NCI-H187 treated with DMSO at 0.1 percent for 48 hours (cell line): ENCODE results near the gene SLC6A3.
"Not testable (repeated sequence)": the region's sequence is repeated elsewhere in the genome, so short reads cannot be mapped to it uniquely, and the experiment has no call there.

Experiments used
- DNase-seq: peaks from one replicate; lab custom pipeline; 2025; lab: John Stamatoyannopoulos, UW

Gene SLC6A3

DNA sequence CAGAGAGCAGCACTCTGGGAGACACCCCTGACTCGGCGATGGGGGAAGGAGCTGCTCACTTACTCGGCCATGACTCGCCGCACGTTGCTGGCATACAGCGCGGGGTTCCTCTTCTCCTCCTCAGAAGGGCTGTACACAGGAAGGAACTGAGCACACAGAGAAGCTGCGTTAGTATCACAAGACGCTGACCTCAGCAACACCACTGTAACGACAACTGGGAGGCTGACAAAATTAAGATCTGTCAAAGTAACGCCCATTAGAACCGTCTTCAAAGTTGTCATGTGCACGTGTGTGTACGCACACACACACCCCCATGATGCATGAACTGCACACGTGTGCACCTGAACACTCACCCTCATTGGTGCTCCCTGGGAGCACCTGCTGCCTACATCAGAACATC is 32.1 kb upstream of the SLC6A3 start:
- no peak for DNase-seq

DNA sequence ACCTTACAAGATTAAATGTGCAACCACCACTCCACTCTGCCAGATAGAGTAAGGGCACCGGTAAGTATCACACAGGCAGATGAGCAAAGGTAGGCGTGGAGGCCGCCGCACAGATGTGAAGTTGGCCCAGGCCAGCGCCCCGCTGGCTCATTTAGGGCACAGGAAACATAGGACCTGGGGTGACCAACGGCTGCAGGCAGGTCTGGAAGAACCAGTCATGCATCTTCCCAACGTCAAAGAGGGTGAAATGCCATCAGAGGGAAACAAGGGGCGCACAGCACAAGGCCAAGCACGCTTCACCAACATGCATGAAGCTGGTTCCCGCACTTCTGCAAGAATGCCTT is 31.7 kb upstream of the SLC6A3 start:
- DNase-seq: no peak

DNA sequence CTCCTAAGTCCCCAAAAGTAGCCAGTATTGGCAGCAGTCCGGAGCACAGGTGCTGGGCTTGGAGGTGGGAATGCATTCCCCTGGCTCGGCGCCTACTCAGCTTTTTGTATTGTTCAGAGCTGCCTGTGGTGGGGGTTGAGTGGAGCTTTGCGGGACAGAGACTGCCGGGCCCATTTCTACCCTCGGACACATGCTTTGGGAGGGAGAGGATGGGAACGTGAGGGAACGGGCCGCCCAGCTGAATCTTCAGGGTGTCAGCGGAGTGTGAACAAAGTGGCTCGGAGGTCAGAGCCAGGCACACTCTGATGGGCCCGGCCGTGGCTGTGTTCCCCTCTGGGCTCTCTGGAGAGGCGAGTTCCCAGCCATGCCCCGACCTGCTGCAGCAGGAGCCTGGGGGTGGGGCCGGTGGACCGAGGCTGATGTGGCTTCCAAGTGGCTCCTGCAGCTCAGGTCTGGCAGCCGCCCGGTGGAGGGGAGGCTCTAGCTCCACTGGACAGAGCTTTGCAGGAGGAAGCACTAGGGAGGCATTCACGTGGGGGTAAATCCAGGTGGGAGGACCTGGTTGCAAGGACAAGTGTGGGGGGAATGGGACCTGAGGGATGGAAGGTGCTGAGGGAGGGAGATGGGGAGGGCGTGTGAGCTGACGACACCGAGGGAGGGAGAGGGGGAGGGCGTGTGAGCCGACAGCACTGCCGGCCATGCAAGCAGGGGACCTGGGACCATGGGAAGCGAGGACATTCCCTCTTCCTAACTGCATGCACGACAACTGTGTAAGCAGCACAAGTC is 31.1 kb upstream of the SLC6A3 start:
- no peak for DNase-seq

DNA sequence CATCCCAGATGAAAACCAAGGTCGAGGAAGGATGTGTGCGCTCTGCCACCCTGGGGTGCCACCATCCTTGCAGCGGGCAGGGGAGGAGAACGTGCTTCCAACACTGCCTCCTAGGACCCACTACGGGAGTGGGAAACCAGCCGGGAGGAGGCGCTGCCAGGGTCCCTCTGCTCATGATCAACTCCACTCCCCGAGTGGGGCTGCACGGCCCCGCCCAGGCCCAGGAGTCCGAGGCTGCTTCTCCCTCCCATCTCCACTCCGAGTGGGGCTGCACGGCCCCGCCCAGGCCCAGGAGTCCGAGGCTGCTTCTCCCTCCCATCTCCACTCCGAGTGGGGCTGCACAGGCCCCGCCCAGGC is 30.3 kb upstream of the SLC6A3 start:
- DNase-seq: not testable (repeated sequence)

DNA sequence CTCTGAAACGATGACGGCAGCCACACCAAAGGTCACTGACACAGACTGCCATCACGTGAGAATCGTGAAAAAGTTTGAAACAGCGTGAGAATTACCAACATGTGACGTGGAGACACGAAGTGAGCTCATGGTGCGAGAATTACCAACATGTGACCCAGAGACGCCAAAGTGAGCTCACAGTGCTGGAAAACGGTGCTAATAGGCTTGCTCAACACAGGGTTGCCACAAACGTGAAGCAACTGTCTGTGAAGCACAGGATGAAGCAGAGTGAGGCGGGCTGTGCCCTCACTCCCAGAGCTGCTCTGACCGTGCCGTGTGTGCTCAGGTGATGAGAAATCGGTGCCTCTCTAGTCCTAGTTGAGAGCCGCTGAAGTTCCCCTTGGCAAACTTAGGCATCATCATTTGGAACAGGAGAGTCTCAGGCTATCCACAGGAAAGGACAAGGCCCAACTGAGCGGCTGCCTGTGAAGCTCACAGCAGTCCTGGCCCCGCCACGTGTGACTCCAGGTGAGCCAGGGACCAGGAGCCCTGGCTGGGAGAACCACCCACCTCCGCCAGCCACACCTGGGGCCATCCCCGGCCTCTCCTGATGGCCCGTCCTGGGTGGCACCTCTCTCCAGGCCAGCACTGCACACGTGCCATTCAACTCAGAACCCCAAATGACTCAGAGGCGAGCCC is 29.8 kb upstream of the SLC6A3 start:
- no peak for DNase-seq

DNA sequence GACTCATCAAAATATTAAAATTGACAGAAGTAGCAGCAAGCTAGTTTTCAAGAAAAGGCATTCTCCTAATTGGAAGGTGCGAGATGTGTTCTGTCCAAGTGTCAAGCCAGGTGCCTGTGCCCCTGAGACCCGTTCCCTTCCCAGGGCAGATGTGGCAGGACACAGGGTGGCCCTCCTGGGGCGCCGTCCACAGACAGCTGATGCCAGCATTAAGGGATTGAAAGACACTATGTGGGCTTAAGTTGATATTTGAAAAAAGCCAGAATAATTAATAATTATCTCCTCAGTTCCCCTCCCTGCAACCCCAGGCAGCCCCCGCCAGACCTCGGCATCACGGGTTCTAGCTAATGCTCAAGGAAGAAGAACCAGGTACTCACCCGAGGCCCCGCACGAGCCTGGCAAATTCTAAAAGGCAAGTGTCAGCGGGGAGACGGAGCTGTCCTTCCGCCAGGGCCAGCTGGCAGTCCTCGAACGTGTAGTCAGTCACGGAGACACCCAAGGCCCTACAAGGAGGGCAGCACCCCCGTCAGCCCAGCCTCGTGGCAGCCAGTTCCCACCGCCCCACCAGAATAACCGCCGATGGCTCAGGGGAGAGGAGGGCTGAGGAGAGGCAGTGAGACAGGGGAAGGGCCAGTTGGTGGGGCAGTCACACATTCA is 29.1 kb upstream of the SLC6A3 start:
- no peak for DNase-seq

DNA sequence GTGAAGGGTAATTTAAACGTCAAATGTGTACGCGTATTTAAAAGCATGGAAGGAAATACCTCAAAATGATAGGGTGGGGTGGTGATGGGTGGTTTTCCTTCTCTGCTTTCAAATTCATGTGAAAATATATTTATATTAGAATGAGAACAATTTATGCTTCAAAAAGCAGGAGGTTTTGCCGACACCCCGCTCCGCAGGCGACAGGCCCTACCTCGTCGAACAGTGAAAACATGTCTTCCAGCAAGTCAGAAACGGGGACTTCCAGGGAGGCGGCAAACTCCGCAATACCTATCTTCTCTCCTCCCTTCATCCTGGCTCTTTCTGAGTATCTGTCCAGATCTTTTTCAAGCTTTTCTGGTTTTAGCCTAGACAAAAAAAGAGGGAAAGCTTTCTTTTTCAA is 28.5 kb upstream of the SLC6A3 start:
- no peak for DNase-seq

DNA sequence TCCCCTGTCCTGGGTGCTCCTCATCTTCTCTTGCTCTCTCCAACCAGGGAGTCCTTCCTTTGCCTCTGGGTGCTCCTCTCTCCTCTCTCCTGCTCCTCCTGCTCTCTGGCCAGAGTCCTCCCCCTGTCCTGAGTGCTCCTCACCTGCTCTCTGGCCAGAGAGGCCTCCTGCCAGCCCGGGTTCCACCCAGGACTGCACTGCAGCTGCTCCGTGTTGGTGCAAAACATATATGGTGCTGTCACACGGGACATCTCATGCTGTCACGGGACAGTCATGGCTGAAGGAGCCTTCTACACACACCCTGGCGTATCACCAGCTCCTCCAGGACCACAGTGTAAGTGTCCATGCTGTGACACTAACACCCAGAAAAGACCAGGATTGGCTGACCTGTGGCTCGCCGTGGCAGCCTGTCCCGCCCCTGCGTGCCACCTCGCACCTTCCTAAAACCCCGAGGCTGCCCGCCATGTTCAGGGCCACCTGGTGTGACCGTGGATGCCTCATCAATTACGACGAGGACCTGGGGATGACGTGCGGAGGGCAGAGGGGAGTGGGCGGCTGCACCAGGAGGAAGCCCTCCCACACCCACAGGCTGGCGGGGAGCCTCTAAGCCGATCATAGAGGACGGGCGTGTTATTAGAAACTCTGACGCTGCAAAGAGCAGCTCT is 27.9 kb upstream of the SLC6A3 start:
- no peak for DNase-seq

DNA sequence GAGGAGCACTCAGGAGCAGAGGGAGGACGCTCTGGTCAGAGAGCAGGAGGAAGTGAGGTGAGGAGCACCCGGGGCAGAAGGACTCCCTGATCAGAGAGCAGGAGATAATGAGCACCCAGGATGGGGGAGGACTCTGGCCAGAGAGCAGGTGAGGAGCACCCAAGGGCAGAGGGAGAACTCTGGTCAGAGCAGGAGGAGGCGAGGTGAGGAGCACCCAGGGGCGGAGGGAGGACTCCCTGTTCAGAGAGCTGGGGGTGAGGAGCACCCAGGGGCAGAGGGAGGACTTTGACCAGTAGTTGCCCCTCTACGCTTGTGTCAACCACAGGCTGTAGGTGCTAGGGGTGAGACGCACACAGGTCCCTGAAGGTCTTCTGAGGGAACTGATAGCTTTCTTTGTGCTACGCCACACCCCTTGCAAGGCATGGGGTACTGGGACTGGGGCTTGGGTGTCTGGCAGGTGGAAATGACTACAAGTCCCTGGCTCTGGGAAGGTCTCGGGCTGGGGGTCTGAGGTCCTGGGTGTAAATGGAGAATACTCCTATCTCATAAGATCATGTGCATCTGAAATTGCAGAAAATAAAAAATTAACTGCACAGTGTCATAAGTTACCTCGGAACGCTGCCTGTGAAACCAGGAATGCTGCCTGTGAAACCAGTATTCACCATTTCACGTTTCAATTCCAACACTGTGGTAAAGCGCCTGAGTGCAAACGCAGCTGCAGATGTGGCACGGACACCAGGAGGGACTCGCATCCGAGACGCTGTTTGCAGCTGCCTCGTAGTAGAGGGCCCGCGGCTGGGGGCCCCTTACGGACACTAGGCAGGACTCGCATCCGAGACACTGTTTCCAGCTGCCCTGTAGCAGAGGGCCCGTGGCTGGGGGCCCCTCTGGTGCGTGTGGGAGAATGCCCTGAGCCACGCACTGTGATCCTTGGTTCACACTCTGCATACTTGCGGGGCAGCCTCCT is 27.0 kb upstream of the SLC6A3 start:
- no peak for DNase-seq

DNA sequence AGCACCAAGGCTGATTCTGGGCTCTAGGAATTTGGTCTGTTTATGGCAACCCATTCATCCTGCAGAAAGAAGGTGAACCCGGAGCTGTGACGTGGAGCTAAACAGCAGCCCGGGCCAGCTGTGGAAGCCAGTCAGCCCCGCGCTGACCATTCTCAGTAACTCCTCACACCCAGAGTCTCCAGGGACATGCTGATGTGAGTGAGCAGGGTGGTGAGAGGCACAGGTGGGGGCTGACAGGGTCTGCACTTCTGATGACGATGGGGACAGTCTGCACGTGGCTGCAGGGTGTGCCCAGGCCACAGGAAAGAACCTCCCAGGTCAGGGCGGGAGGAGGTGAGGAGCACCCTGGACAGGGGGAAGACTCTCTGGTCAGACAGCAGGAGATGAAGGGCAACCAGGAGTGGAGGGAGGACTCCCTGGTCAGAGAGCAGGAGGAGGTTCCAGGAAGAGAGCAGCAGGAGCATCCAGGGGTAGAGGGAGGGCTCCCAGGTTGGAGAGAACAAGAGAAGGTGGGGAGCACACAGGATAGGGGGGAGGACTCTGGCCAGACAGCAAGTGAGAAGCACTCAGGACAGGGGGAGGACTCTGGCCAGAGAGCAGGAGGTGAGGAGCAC is 26.1 kb upstream of the SLC6A3 start:
- DNase-seq: no peak

DNA sequence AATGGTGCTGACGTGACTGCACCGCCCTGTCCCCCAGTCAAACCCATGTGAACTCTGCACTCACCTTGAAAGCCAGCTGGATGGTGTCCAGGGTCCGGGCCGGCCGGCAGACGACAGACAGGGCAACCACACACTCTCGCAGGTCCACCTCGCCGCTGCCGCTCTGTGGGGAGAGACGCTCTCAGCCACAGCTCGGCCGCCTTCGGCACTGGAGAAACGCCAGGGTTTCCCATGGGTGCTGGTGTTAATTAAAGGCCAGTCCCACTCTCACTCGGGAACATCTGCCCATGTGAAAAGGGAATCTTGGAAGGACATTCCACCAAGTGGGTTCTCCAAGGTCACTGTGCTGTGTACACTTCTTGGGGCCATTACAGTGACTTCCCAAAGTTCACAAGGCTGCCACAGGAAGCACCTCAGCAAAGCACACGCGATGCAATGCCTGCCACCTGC is 25.5 kb upstream of the SLC6A3 start:
- no peak for DNase-seq

DNA sequence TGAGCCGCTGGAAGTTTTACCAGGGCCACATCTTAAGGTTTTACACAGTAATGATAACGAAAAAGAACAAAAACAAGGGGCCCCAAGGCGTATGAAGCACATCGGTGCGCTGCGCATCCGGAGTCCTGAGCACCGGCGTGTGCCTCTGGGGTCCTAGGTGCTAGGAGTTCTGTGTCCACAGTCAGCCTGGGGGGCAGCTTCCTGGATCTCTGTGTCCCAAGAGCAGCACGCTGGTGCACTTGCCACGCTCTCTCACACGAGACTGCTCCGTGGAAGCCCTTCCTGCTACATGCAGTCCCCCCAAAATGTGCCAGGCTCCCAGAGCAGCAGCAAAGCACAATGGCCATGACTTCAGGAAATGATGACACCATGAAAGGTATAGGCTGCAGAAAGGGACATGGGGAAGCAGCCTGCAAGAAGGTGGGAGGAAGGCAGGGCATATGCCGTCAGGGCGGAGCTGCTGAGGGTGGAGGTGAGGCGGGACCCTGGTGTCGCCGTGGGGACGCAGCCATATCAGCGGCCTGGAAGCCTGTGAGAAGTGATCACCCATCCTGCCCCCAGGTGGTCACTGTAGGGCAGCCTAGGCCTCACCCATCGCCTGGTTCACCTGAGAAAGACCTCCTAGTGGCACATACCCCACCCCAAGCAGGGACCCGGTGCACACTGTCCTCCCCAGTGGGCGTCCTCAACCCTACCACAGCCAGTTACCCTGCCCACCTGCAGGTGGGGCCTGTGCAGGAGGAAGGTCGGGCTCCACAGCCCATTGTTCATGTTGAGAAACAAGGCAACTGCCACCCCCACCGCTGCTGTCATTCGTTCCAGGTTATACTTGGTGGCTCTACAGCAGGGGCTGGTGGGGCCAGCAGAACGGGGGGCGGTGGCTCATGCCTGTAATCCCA is 23.6 kb upstream of the SLC6A3 start:
- DNase-seq: no peak

DNA sequence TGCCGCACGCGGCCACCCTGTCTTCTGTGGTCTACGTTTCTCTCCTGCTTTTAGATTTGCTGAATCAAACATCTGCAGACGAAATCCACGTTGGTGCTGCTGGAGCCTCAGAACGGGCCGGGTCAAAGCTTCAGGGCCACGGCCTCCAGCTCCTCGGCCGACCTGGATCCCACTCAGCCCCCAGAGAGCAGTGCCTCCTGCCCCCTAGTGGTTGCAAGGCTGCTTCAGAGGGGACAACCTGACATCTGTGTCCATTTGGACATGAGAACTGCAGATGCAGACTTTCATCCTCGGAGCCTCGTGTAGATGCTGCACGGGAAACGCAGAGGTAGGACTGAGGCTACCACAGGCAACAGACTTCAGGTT is 23.0 kb upstream of the SLC6A3 start:
- DNase-seq: no peak

DNA sequence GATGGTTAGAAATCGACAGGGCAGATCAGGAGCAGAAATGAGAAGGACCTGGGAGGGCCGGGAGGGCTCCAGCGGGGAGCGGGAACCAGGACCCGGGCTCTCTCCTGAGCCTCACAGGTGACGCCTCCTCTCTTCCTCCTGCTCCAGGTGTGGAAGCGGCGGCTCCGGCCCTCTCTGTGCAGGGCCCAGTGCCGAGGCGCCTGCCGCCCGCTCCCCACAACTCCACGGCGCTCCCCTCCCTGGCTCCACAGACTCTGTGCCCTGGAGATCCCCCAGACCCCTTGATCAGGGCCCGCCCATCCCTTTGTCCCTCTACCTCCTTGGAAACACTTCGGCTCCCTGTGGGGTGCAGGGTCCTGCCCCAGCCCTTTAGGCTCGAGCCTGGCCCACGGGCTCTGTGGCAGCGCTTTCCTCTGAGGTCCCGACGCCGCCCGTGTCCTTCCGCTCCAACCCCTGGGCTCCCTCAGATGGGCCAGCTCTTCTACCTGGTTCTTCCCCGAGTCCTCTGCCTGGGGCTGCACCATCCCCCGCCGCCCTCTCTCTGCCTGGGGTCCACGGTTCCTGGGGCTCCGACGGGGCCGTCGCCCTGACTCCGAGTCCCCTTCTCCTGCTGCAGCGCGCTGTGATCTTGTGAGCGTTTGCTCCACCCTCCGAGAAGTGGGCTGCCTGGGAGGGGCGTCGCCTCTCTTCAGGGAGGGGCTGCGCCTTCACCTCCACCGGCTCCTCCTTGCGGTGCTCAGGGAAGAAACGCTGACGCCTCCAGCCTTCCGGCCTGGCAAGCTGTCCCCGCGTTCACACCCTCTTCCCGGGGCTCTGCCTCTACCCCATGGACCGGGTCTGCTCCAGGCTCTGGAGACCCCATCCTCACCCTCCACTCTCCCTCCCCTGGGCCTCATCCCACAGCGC is 22.4 kb upstream of the SLC6A3 start:
- no peak for DNase-seq

DNA sequence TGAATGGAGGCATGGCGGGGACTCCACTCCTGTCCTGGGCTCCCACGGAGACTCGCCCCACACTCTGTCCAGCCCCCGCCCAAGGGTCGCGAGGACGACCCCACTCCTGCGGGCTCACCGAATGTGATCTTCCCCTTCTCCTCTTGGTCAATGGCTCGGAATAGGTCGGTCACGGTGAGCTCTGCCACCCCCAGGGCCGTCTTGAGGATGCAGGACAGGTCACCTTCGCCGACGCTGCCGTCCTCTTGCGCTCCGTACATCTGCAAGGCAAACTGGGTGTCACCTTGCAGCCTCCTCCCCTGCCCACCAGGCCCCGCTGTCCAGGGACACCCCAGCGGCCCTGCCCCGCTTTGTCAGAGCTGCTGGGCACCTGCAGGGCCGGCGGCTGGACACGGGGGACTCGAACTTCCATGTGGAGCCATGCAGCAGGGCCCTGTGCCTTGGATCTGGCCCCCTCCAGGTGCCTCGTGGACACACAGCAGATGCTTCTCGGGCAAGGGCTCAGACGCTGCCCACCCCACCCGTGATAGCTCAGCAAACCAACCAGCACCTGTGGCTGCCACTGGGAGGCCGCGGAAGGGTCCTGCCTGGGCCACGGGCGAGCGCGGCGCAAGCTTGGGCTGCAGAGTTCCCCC is 21.5 kb upstream of the SLC6A3 start:
- DNase-seq: no peak

DNA sequence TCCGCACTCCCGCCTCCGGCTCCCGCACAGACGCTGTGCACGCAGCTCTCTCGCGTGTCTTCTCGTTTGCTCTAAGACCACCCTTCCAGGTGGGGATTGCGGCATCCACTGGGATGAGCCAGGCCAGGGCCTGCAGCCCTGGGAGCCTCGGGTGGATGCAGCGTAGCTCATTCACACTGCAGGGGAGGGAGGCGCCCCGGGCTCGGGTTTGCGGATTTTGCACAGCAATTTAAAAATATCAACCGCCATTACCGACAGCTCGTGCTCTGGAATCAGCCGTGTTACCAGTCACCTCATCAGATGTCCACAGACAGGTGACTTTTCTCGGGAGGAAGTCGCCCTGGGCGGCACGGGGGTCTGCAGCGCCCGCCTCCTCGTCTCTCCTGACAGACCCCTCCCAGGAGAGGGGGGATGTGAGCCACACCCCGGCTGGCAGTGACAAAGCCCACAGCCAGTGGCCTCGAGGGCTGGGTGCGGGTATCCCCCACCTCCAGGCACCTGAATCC is 20.8 kb upstream of the SLC6A3 start:
- DNase-seq: no peak

DNA sequence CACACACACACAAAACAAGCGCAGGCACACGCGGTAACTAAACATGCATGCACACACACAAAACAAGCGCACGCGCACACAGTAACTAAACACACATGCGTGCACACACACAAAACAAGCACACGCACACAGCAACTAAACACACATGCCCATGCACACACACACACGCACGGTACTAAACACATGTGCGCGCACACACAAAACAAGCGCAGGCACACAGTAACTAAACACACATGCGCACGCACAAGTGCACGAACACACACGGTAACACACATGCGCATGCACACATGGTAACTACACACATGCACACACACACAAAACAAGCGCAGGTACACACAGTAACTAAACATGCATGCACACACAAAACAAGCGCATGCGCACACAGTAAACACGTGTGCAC is 19.9 kb upstream of the SLC6A3 start:
- no peak for DNase-seq

DNA sequence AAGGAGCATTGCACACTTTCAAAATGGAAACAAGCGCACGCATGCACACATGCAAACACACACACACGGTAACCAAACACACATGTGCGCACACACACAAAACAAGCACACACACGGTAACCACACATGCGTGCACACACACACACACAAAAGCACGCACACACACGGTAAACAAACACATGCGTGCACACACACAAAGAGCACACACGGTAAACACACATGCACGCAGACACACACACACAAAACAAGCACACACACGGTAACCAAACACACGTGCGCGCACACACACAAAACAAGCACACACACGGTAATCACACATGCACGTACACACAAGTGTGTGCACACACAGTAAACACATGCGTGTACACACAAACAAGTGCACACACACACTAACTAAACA is 19.3 kb upstream of the SLC6A3 start:
- no peak for DNase-seq

DNA sequence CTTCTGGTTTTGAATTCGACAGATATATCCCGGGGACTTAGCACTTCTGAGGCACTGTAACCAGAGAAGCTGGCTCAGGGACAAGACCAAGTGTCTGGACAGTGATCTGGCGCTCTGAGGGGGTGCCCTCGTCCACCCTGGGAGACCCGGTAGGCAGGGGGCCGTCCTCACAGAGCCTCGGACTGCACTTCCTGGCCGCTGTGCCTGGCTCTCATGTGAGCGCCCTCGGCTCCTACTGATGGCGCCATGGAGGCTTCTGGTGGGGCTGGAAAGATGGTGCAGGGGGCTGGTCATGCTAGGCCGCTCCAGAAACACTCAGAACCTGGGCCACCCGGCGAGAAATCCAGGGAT is 18.8 kb upstream of the SLC6A3 start:
- DNase-seq: no peak
